ENCODE data around the gene KANK4. TPM values are rescaled to one million over a fixed set of nuclear protein-coding genes. Genes with fewer than 3 reads are reported as not detected.

KANK4 gene
- polyA plus RNA-seq, 1 donor (not counting 4 experiments of a cell fraction or from before 2014, with no cell fraction given), result 0.92 TPM

DNA sequence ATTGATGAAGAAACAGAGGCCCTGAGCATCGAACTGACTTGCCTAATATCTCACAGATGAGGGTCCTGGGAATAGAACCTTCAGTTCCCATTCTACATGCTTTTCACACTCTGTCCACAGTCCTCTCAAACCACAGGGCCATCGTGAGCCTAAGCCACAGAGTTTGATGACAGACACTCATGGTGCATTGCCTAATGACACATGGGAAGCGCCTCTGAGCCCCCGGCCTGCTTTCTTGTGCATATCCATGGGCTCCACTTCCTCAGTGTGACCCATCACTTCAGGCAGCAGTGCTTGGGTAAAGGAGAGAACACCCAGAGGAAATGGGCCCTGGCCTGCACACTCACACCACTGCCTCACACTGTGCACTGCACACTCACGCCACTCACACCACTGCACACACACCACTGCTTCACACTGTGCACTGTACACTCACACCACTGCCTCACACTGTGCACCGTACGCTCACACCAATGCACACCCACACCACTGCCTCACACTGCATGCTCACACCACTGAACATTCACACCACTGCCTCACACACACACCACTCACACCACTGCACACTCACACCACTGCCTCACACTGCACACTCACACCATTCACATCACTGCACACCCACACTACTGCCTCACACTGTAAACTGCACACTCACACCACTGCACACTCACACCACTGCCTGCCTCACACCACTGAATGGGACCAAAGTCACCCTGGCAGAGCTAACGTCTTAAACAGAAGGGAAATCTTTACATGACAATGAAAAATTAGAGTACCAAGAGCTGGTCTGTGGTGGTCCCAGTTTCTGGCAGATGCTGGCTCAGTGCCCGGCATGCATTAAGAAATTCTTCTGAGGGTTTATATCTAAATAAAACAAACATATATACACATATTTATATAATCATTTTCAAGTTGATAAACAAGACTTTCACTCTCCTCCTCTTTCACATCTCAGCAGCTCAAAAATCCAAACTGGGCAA, 53.0 kb downstream of the KANK4 start:
- FAIRE-seq (no peak), DNase-seq (ENCODE audit: low read depth, low spot score) (no peak)
- Histone ChIP-seq H3K4me1 (ENCODE audit: control insufficient read depth, extremely low read depth, insufficient read depth, low read length) (no peaks in the 10 kb centered on the region), H3K79me2 (ENCODE audit: control insufficient read depth, insufficient read depth, low read length) (no peaks in the 10 kb centered on the region), H2AFZ (ENCODE audit: control insufficient read depth, low read length) (no peak overlapping the region), H3K27ac (ENCODE audit: control insufficient read depth, insufficient read depth, low read length) (no peak overlapping the region), H3K4me2 (ENCODE audit: control insufficient read depth, extremely low read depth, insufficient read depth, low read depth, low read length) (no peak overlapping the region), H3K9ac (ENCODE audit: control insufficient read depth, extremely low read depth, insufficient read depth, low read length) (no peak overlapping the region), H4K20me1 (ENCODE audit: control insufficient read depth, extremely low read depth, insufficient read depth, low read length) (no peaks in the 10 kb centered on the region), H3K9me3 (ENCODE audit: control insufficient read depth, low read depth, low read length) (no peaks in the 10 kb centered on the region), H3K9me1 (ENCODE audit: control insufficient read depth, extremely low read depth, insufficient read depth, low read length) (no peaks in the 10 kb centered on the region), H3K27me3 (ENCODE audit: control insufficient read depth, extremely low read depth, insufficient read depth, low read length) (no peaks in the 10 kb centered on the region), H3K36me3 (ENCODE audit: control insufficient read depth in 2 of 2, extremely low read depth in 1 of 2, insufficient read depth in 2 of 2, low read length in 2 of 2) (no peaks in the 10 kb centered on the region), H3K4me3 (ENCODE audit: control insufficient read depth in 2 of 3, extremely low read depth in 1 of 3, insufficient read depth in 2 of 3, low read depth in 1 of 3, low read length in 3 of 3) (no peak overlapping the region)
- TF ChIP-seq, protein P1, sequence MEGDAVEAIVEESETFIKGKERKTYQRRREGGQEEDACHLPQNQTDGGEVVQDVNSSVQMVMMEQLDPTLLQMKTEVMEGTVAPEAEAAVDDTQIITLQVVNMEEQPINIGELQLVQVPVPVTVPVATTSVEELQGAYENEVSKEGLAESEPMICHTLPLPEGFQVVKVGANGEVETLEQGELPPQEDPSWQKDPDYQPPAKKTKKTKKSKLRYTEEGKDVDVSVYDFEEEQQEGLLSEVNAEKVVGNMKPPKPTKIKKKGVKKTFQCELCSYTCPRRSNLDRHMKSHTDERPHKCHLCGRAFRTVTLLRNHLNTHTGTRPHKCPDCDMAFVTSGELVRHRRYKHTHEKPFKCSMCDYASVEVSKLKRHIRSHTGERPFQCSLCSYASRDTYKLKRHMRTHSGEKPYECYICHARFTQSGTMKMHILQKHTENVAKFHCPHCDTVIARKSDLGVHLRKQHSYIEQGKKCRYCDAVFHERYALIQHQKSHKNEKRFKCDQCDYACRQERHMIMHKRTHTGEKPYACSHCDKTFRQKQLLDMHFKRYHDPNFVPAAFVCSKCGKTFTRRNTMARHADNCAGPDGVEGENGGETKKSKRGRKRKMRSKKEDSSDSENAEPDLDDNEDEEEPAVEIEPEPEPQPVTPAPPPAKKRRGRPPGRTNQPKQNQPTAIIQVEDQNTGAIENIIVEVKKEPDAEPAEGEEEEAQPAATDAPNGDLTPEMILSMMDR (optimal IDR thresholded peaks at IDR 0.05 in 1 of 3, IDR thresholded peaks at IDR 0.05 in 1 of 3, conservative IDR thresholded peaks at IDR 0.05 in 1 of 3; ENCODE audit: extremely low read depth in 1 of 3, insufficient read depth in 2 of 3, low read length in 3 of 3), result no peak
- TF ChIP-seq EZH2 (IDR thresholded peaks at IDR 0.05; ENCODE audit: low read length), result no peak
- dilution Hi-C loops (cut with MboI; ENCODE audit: extremely low pct_ligation_motif_present, low sequenced_read_pairs), result no loop called here

DNA sequence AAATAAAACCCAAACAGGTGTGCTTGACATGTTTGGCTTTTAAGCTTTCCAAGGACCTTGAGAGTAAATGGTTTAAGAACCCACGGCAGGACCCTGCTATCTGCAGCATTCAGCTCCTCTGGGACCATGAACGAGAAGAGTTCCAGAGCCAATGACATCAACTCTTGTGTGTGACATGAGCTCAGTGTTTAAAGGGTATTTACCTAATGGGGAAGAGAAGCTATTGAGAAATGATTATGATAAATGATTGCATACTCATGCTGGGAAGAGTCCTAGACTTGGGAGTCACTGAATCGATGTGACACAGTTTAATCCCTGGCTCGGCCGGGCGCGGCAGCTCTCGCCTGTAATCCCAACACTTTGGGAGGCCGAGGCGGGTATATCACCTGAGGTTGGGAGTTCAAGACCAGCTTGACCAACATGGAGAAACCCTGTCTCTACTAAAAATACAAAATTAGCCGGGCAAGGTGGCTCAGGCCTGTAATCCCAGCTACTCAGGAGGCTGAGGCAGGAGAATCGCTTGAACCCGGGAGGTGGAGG, 55.4 kb downstream of the KANK4 start:
- FAIRE-seq (no peak), DNase-seq (ENCODE audit: low read depth, low spot score) (no peak)
- no peaks in the 10 kb centered on the region for H3K9me1 ChIP-seq (ENCODE audit: control insufficient read depth, extremely low read depth, insufficient read depth, low read length)
- dilution Hi-C loops (cut with MboI; ENCODE audit: extremely low pct_ligation_motif_present, low sequenced_read_pairs), result no loop called here
- H3K4me1 ChIP-seq (ENCODE audit: control insufficient read depth, extremely low read depth, insufficient read depth, low read length), result no peaks in the 10 kb centered on the region
- no peak overlapping the region for H3K27ac ChIP-seq (ENCODE audit: control insufficient read depth, insufficient read depth, low read length)
- H2AFZ ChIP-seq (ENCODE audit: control insufficient read depth, low read length), result no peak overlapping the region
- TF ChIP-seq EZH2 (IDR thresholded peaks at IDR 0.05; ENCODE audit: low read length), result no peak
- TF ChIP-seq, protein P1 (optimal IDR thresholded peaks at IDR 0.05 in 1 of 3, IDR thresholded peaks at IDR 0.05 in 1 of 3, conservative IDR thresholded peaks at IDR 0.05 in 1 of 3; ENCODE audit: extremely low read depth in 1 of 3, insufficient read depth in 2 of 3, low read length in 3 of 3), result no peak
- H3K36me3 ChIP-seq (ENCODE audit: control insufficient read depth in 2 of 2, extremely low read depth in 1 of 2, insufficient read depth in 2 of 2, low read length in 2 of 2), result no peaks in the 10 kb centered on the region
- H3K79me2 ChIP-seq (ENCODE audit: control insufficient read depth, insufficient read depth, low read length), result no peaks in the 10 kb centered on the region
- no peaks in the 10 kb centered on the region for H4K20me1 ChIP-seq (ENCODE audit: control insufficient read depth, extremely low read depth, insufficient read depth, low read length)
- peaks cover 4% of the 10 kb centered on the region for H3K27me3 ChIP-seq (ENCODE audit: control insufficient read depth, extremely low read depth, insufficient read depth, low read length)
- no peak overlapping the region for H3K4me3 ChIP-seq (ENCODE audit: control insufficient read depth in 2 of 3, extremely low read depth in 1 of 3, insufficient read depth in 2 of 3, low read depth in 1 of 3, low read length in 3 of 3)
- H3K4me2 ChIP-seq (ENCODE audit: control insufficient read depth, extremely low read depth, insufficient read depth, low read depth, low read length), result no peak overlapping the region
- H3K9ac ChIP-seq (ENCODE audit: control insufficient read depth, extremely low read depth, insufficient read depth, low read length), result no peak overlapping the region
- no peaks in the 10 kb centered on the region for H3K9me3 ChIP-seq (ENCODE audit: control insufficient read depth, low read depth, low read length)

Data from keratinocyte (primary cell).